Prostate gland (tissue), 2 donors: Measurements from ENCODE around the gene DDX39B.

Experiments
- CTCF ChIP-seq, 4 experiments: fragments of 200-600 bp in 2 of 4; fragments of 450-650 bp in 2 of 4; sonication (generic) in 2 of 4; IDR thresholded peaks; 1 replicate in 3 of 4; 2 replicates in 1 of 4; pipeline ENCODE4 v1.5.1; 2016 to 2019; ENCODE audit warnings: antibody characterized with exemption in 4 of 4, mild to moderate bottlenecking in 2 of 4, moderate library complexity in 2 of 4
- POLR2A ChIP-seq: fragments of 450-650 bp; IDR thresholded peaks from one replicate; pipeline ENCODE4 v1.6.1; 2016; ENCODE audit warnings: antibody characterized with exemption, mild to moderate bottlenecking
- POLR2AphosphoS5 ChIP-seq: sonication (generic); formaldehyde crosslinking; IDR thresholded peaks from one replicate; pipeline ENCODE4 v1.6.1; 2017; ENCODE audit warnings: antibody characterized with exemption

- TF ChIP-seq CTCF (IDR thresholded peaks at IDR 0.05) (peak in 2 of 4 experiments; percentile 10 to 19), POLR2AphosphoS5 (peak; percentile 79), POLR2A (peak; percentile 67)
Measured at GRCh38 chr6:31497531-31498476, 44.0 kb downstream of the DDX39B start, which contains the start of gene MICB.
